ENCODE results near the gene DESI1. TPM values are rescaled to one million over a fixed set of nuclear protein-coding genes. Genes with fewer than 3 reads are reported as not detected.
"Not testable (repeated sequence)": the region's sequence is repeated elsewhere in the genome, so short reads cannot be mapped to it uniquely, and the experiment has no call there.

The DESI1 gene
- total and polyA plus RNA-seq, 12 donors: 22.7 to 73.1 (median 36.0) TPM

- Histone ChIP-seq H3K4me3 (no peak overlapping the region), H3K27ac (no peak overlapping the region), H3K4me1 (peaks cover 0 to 15% (median 10%) of the 10 kb centered on the region in 9 donors), H3K36me3 (peaks cover 0 to 18% (median 6%) of the 10 kb centered on the region in 9 donors), H3K27me3 (no peaks in the 10 kb centered on the region), H3K9me3 (no peaks in the 10 kb centered on the region)
- no peak for ATAC-seq
- WGBS, 2 donors: 90 to 91% methylated on average over 5 of the region's 5 CpGs
- TF ChIP-seq CTCF (IDR thresholded peaks at IDR 0.05): no peak
- DNase-seq: no peak
- intact Hi-C loops (cut with DNase I): loop anchor here in 7 of 10 donors (2.0 to 10.0 kb wide), 5 partner anchors 43 to 201 kb away; partner anchors contain the start of gene POLR3H (in 5 of the 7)
Measured at GRCh38 chr22:41595703-41596102, 25.1 kb downstream of the DESI1 start.

GRCh38 chr22:41593336-41593960 lies 27.4 kb downstream of the DESI1 start:
- not testable (repeated sequence) for H3K36me3 ChIP-seq, DNase-seq
- intact Hi-C loops (cut with DNase I): loop anchor here in 4 of 10 donors (10.0 kb wide), 2 partner anchors 49 to 199 kb away; partner anchors contain the start of gene POLR3H (in 3 of the 4)

GRCh38 chr22:41589391-41590241 lies 31.2 kb downstream of the DESI1 start, which contains the start of gene PMM1:
Gene PMM1, minus strand, starts transcription at chr22:41589840. Its CDS starts 35 bp downstream, at chr22:41589805.
- 1% methylated on average over 61 of the region's 61 CpGs for WGBS, 2 donors
- ATAC-seq (peak; percentile 98 to 100 (median 99)), DNase-seq (peak; percentile 100)
- H3K4me3 ChIP-seq: peak within 1 kb of the TSS; percentile 68 to 97 (median 92)
- H3K36me3 ChIP-seq: peaks cover 0 to 10% (median 0%) of the 10 kb centered on the region in 9 donors
- H3K27me3 ChIP-seq: no peaks in the 10 kb centered on the region
- intact Hi-C loops (cut with DNase I): loop anchor here in 7 of 10 donors (1.0 to 10.0 kb wide), 5 partner anchors 42 to 195 kb away; partner anchors contain the start of gene POLR3H (in 5 of the 7)
- H3K9me3 ChIP-seq: no peaks in the 10 kb centered on the region
- H3K4me1 ChIP-seq: peaks cover 4 to 27% (median 19%) of the 10 kb centered on the region in 9 donors
- TF ChIP-seq CTCF (IDR thresholded peaks at IDR 0.05): no peak
- peak within 1 kb of the TSS in 9 of 10 donors; percentile 58 to 90 (median 78) for H3K27ac ChIP-seq

More at GRCh38 chr22:41593336-41593960, 27.4 kb downstream of the DESI1 start:
- H3K27me3 ChIP-seq, ATAC-seq, H3K9me3 ChIP-seq, H3K27ac ChIP-seq, H3K4me3 ChIP-seq: not testable (repeated sequence)
- peaks cover 4 to 30% (median 21%) of the 10 kb centered on the region in 9 donors for H3K4me1 ChIP-seq
- WGBS, 2 donors: 97% methylated on average over 43 to 51 of the region's 51 CpGs

GRCh38 chr22:41587347-41587723 lies 33.5 kb downstream of the DESI1 start:
- peaks cover 4 to 36% (median 19%) of the 10 kb centered on the region in 9 donors for H3K4me1 ChIP-seq
- no peak for TF ChIP-seq CTCF (IDR thresholded peaks at IDR 0.05)
- no peaks in the 10 kb centered on the region for H3K27me3 ChIP-seq
- H3K36me3 ChIP-seq: peaks cover 0 to 31% (median 5%) of the 10 kb centered on the region in 9 donors
- H3K9me3 ChIP-seq: no peaks in the 10 kb centered on the region
- WGBS, 2 donors: 96 to 97% methylated on average over 7 of the region's 7 CpGs
- no peak overlapping the region for H3K27ac ChIP-seq
- DNase-seq: no peak
- intact Hi-C loops (cut with DNase I): loop anchor here in 2 of 10 donors (5.0 kb wide), 2 partner anchors 40 to 45 kb away; partner anchors contain the start of gene POLR3H (in 1 of the 2)
- no peak for ATAC-seq
- H3K4me3 ChIP-seq: no peak overlapping the region
